Activated naive CD4-positive, alpha-beta T cell treated with anti-CD3 and anti-CD28 coated beads, Interleukin-2, amount 50 U/mL, for 72 hours (primary cell): ENCODE results near the gene CENPF. TPM values are rescaled to one million over a fixed set of nuclear protein-coding genes. Genes with fewer than 3 reads are reported as not detected.
"Not testable (repeated sequence)": the region's sequence is repeated elsewhere in the genome, so short reads cannot be mapped to it uniquely, and the experiment has no call there.

Source experiments
- ATAC-seq, 2 donors: fragments of 150-1000 bp; cut with Tn5 transposase; 2 replicates each; pipeline ENCODE4 v1.10.0; 2021; ENCODE audit warnings: mild to moderate bottlenecking in 2 of 2, moderate library complexity in 2 of 2
- DNase-seq, 2 donors: peaks; one replicate each; pipeline ENCODE4 v3.0.0; 2021 to 2022; ENCODE audit warnings: low spot score in 2 of 2
- H3K27ac Mint-ChIP-seq, 2 donors: one replicate each; pipeline ENCODE4 v1.8.0; 2022; ENCODE audit warnings: mild to moderate bottlenecking in 2 of 2, mixed read lengths in 2 of 2
- H3K36me3 Mint-ChIP-seq, 2 donors: one replicate each; pipeline ENCODE4 v1.8.0; 2022; ENCODE audit warnings: mixed read lengths in 2 of 2
- H3K9me3 Mint-ChIP-seq, 2 donors: one replicate each; pipeline ENCODE4 v1.8.0; 2022; ENCODE audit warnings: mixed read lengths in 2 of 2
- total RNA-seq, 2 donors: library from RNA; stranded (reverse); gene quantifications; one replicate each; pipeline ENCODE4 v1.2.3, GENCODE V29; 2022

CENPF gene
- total RNA-seq = 10 to 100 TPM; 74.2 to 87.0 TPM

GRCh38 chr1:214602764-214603657 is at the start of gene CENPF:
Gene CENPF, plus strand, starts transcription at chr1:214603195. Its CDS starts 10,560 bp downstream, at chr1:214613755.
- H3K36me3 Mint-ChIP-seq = peaks cover 7 to 11% of the 10 kb centered on the region in 2 donors
- peak; percentile 93 to 98 for ATAC-seq
- H3K9me3 Mint-ChIP-seq = no peaks in the 10 kb centered on the region
- DNase-seq = peak; percentile 87 to 97
- peak within 1 kb of the TSS; percentile 93 to 99 for H3K27ac Mint-ChIP-seq

GRCh38 chr1:214557952-214558735 is 44.9 kb upstream of the CENPF start:
- H3K36me3 Mint-ChIP-seq = no peaks in the 10 kb centered on the region
- no peak overlapping the region for H3K27ac Mint-ChIP-seq
- H3K9me3 Mint-ChIP-seq = no peaks in the 10 kb centered on the region
- ATAC-seq (peak; percentile 58 to 78), DNase-seq (no peak)

GRCh38 chr1:214563881-214564280 is 39.1 kb upstream of the CENPF start:
- ATAC-seq (no peak), DNase-seq (no peak)
- Mint-ChIP-seq H3K36me3 (no peaks in the 10 kb centered on the region), H3K27ac (no peak overlapping the region), H3K9me3 (no peaks in the 10 kb centered on the region)

- DNase-seq (no peak), ATAC-seq (no peak)
- H3K27ac Mint-ChIP-seq = no peak overlapping the region
- no peaks in the 10 kb centered on the region for H3K9me3 Mint-ChIP-seq
- no peaks in the 10 kb centered on the region for H3K36me3 Mint-ChIP-seq
Observed at GRCh38 chr1:214565310-214565709, 37.7 kb upstream of the CENPF start.

GRCh38 chr1:214566158-214567104 is 36.6 kb upstream of the CENPF start:
- H3K27ac Mint-ChIP-seq = no peak overlapping the region
- no peaks in the 10 kb centered on the region for H3K9me3 Mint-ChIP-seq
- DNase-seq (no peak), ATAC-seq (peak; percentile 76 to 92)
- no peaks in the 10 kb centered on the region for H3K36me3 Mint-ChIP-seq

GRCh38 chr1:214567481-214567980 is 35.5 kb upstream of the CENPF start:
- Mint-ChIP-seq H3K9me3 (no peaks in the 10 kb centered on the region), H3K27ac (no peak overlapping the region), H3K36me3 (no peaks in the 10 kb centered on the region)
- DNase-seq = no peak
- ATAC-seq = no peak

GRCh38 chr1:214568328-214568727 is 34.7 kb upstream of the CENPF start:
- Mint-ChIP-seq H3K9me3 (no peaks in the 10 kb centered on the region), H3K27ac (no peak overlapping the region), H3K36me3 (no peaks in the 10 kb centered on the region)
- DNase-seq (no peak), ATAC-seq (no peak)

GRCh38 chr1:214569357-214570004 is 33.5 kb upstream of the CENPF start:
- peak; percentile 25 to 39 for ATAC-seq
- Mint-ChIP-seq H3K9me3 (no peaks in the 10 kb centered on the region), H3K36me3 (no peaks in the 10 kb centered on the region), H3K27ac (no peak overlapping the region)
- no peak for DNase-seq

- no peaks in the 10 kb centered on the region for H3K36me3 Mint-ChIP-seq
- no peaks in the 10 kb centered on the region for H3K9me3 Mint-ChIP-seq
Observed at GRCh38 chr1:214570442-214570841, 32.6 kb upstream of the CENPF start.

GRCh38 chr1:214571281-214571680 is 31.7 kb upstream of the CENPF start:
- Mint-ChIP-seq H3K36me3 (peaks cover 6 to 8% of the 10 kb centered on the region in 2 donors), H3K9me3 (peaks cover 6% of the 10 kb centered on the region in 2 donors), H3K27ac (no peak overlapping the region)
- no peak for ATAC-seq
- no peak for DNase-seq

More at GRCh38 chr1:214570442-214570841, 32.6 kb upstream of the CENPF start:
- H3K27ac Mint-ChIP-seq = no peak overlapping the region
- ATAC-seq (no peak), DNase-seq (no peak)

GRCh38 chr1:214573386-214574318 is 29.3 kb upstream of the CENPF start:
- H3K27ac Mint-ChIP-seq = peak overlapping the region in 1 of 2 donors; percentile 12
- no peak for ATAC-seq
- DNase-seq = no peak
- H3K9me3 Mint-ChIP-seq = peaks cover 18 to 19% of the 10 kb centered on the region in 2 donors
- H3K36me3 Mint-ChIP-seq = peaks cover 25% of the 10 kb centered on the region in 2 donors

GRCh38 chr1:214574598-214575411 is 28.2 kb upstream of the CENPF start:
- H3K36me3 Mint-ChIP-seq = peaks cover 25% of the 10 kb centered on the region in 2 donors
- no peak overlapping the region for H3K27ac Mint-ChIP-seq
- ATAC-seq (no peak), DNase-seq (no peak)
- H3K9me3 Mint-ChIP-seq = peaks cover 18 to 19% of the 10 kb centered on the region in 2 donors

- ATAC-seq, DNase-seq: not testable (repeated sequence)
- Mint-ChIP-seq H3K36me3 (peaks cover 25% of the 10 kb centered on the region in 2 donors), H3K9me3 (peaks cover 18 to 19% of the 10 kb centered on the region in 2 donors), H3K27ac (peak overlapping the region in 1 of 2 donors; percentile 17)
Observed at GRCh38 chr1:214576120-214576519, 26.9 kb upstream of the CENPF start.

GRCh38 chr1:214579183-214579582 is 23.8 kb upstream of the CENPF start:
- Mint-ChIP-seq H3K27ac (no peak overlapping the region), H3K36me3 (peaks cover 25% of the 10 kb centered on the region in 2 donors), H3K9me3 (peaks cover 18 to 19% of the 10 kb centered on the region in 2 donors)
- DNase-seq (no peak), ATAC-seq (no peak)
